ENCODE results near the gene SEPTIN6.

GRCh38 chrX:119643696-119644095 lies 49.3 kb downstream of the SEPTIN6 start:
- TF ChIP-seq CTCF (IDR thresholded peaks at IDR 0.05 in 8 of 11, conservative IDR thresholded peaks at IDR 0.05 in 3 of 11) (no peak), POLR2AphosphoS5 (IDR thresholded peaks at IDR 0.05) (no peak), POLR2A (IDR thresholded peaks at IDR 0.05) (no peak)
